ENCODE results near the gene CRTC2.

CRTC2 gene

DNA sequence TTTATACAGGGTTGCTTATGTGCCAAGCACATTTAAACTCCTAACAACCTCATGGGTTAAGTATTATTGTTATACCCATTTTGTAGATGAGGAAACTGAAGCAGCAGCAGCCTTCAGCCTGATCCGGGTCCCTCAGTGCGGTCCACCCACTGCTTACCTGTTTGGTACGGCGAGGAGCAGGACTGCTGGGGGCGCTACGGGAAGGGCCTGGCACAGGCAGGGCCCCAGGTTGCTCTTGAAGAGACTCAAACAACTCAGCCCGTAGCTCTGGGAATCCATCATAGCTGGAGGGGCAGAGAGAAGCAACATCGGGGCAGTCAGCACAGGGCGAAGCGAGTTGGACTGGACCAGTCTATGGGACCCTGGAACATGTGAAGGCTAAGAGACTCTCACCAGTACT lies 21.1 kb downstream of the CRTC2 start:
- no peak overlapping the region for H3K4me3 ChIP-seq (ENCODE audit: low read length in 2 of 2)
- no peak overlapping the region for H3K9ac ChIP-seq (ENCODE audit: low read length in 2 of 2)
- H3K4me1 ChIP-seq (ENCODE audit: control insufficient read depth, insufficient read depth, low read length) = peaks cover 4% of the 10 kb centered on the region
- H3K9me3 ChIP-seq (ENCODE audit: control insufficient read depth in 2 of 2, low read length in 2 of 2) = no peaks in the 10 kb centered on the region
- H3K36me3 ChIP-seq (ENCODE audit: control insufficient read depth in 2 of 2, insufficient read depth in 2 of 2, low read length in 2 of 2) = peaks cover 49 to 57% of the 10 kb centered on the region in 2 donors
- H3K27ac ChIP-seq (ENCODE audit: low read length) = no peak overlapping the region
- no peaks in the 10 kb centered on the region for H3K27me3 ChIP-seq (ENCODE audit: control insufficient read depth in 1 of 2, insufficient read depth in 2 of 2, low read length in 2 of 2)

DNA sequence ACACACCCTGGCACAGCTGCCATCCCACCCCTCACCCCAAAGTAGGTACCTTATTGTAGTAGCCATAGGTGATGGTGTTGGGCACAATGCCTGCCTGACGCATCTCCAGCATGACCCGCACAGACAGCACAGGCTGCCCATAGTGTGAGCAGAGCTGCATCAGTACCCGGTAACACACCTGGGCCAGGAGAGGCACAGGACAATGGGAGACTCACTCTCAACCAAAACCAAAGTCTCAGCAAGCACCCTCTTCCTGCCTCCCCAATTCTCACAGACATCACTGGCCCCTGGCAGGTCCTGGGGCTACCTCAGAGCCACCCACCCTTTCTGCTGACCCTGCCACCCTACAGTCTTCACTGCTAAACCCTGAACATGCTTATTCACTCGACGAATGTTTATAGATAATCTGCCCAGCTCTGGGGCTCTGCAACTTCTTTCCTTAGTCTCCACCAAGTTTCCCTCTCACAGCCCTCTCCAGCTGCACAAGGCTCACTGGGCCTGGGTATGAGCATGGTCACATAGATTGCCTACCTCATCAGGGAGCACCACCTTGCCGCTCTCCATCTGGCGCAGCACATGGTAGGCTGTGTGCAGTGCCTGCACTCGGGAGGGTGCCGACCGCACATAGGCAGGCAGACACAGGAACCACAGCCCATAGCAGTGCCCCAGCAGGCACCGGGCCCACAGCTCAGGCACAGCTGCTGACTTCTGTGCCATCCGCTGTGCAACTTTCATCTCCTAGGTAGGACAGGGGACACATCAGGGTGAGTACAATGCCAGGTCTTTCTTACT lies 22.2 kb downstream of the CRTC2 start:
- H3K4me1 ChIP-seq (ENCODE audit: control insufficient read depth, insufficient read depth, low read length) = peaks cover 4% of the 10 kb centered on the region
- H3K27ac ChIP-seq (ENCODE audit: low read length) = no peak overlapping the region
- no peaks in the 10 kb centered on the region for H3K9me3 ChIP-seq (ENCODE audit: control insufficient read depth in 2 of 2, low read length in 2 of 2)
- peaks cover 49 to 60% of the 10 kb centered on the region in 2 donors for H3K36me3 ChIP-seq (ENCODE audit: control insufficient read depth in 2 of 2, insufficient read depth in 2 of 2, low read length in 2 of 2)
- no peaks in the 10 kb centered on the region for H3K27me3 ChIP-seq (ENCODE audit: control insufficient read depth in 1 of 2, insufficient read depth in 2 of 2, low read length in 2 of 2)
- no peak overlapping the region for H3K4me3 ChIP-seq (ENCODE audit: low read length in 2 of 2)
- no peak overlapping the region for H3K9ac ChIP-seq (ENCODE audit: low read length in 2 of 2)

DNA sequence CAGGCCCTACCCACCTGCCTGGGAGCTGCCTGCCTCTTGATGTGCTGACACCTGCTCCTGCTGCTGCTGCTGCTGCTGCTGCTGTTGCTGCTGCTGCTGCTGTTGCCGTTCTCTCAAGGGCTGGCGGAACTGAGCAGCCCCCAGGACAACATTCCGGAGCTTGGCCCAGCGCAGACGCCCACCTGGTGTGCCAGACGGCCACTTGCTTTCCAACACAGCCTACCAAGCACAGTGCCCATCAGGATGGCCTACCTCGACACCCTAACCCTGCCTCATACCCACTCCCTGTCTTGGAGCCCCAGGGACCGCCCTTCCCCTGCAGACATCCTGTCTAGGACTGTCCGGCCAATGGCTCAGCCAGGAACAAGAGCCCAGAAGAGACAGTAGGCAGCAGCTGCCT lies 23.7 kb downstream of the CRTC2 start:
- Histone ChIP-seq H3K27me3 (ENCODE audit: control insufficient read depth in 1 of 2, insufficient read depth in 2 of 2, low read length in 2 of 2) (no peaks in the 10 kb centered on the region), H3K36me3 (ENCODE audit: control insufficient read depth in 2 of 2, insufficient read depth in 2 of 2, low read length in 2 of 2) (peaks cover 44 to 62% of the 10 kb centered on the region in 2 donors), H3K4me1 (ENCODE audit: control insufficient read depth, insufficient read depth, low read length) (no peaks in the 10 kb centered on the region), H3K9ac (ENCODE audit: low read length in 2 of 2) (no peak overlapping the region), H3K27ac (ENCODE audit: low read length) (no peak overlapping the region), H3K4me3 (ENCODE audit: low read length in 2 of 2) (no peak overlapping the region), H3K9me3 (ENCODE audit: control insufficient read depth in 2 of 2, low read length in 2 of 2) (no peaks in the 10 kb centered on the region)

DNA sequence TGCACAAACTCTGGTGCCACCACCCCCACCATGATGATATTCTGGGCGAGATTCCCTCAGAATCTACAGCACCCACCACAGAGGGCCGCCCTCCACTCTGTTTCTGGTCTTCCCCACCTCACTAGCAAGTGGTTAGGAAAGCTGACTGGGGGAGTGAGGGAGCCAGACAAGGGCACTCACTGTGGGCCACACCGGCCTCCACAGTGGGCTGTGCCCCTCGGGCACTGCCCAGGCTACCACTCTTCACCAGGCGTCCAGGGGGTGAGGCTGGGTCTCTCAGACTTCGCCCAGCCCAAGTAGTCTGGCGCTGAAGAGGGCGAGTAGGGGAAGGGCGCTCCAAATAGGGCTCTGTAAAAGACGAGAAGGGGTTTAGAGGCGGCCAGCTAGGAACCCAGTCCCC lies 24.5 kb downstream of the CRTC2 start:
- H3K27me3 ChIP-seq (ENCODE audit: control insufficient read depth in 1 of 2, insufficient read depth in 2 of 2, low read length in 2 of 2) = no peaks in the 10 kb centered on the region
- H3K27ac ChIP-seq (ENCODE audit: low read length) = no peak overlapping the region
- peaks cover 3% of the 10 kb centered on the region for H3K4me1 ChIP-seq (ENCODE audit: control insufficient read depth, insufficient read depth, low read length)
- no peaks in the 10 kb centered on the region for H3K9me3 ChIP-seq (ENCODE audit: control insufficient read depth in 2 of 2, low read length in 2 of 2)
- H3K9ac ChIP-seq (ENCODE audit: low read length in 2 of 2) = no peak overlapping the region
- H3K4me3 ChIP-seq (ENCODE audit: low read length in 2 of 2) = no peak overlapping the region
- H3K36me3 ChIP-seq (ENCODE audit: control insufficient read depth in 2 of 2, insufficient read depth in 2 of 2, low read length in 2 of 2) = peaks cover 44 to 61% of the 10 kb centered on the region in 2 donors

DNA sequence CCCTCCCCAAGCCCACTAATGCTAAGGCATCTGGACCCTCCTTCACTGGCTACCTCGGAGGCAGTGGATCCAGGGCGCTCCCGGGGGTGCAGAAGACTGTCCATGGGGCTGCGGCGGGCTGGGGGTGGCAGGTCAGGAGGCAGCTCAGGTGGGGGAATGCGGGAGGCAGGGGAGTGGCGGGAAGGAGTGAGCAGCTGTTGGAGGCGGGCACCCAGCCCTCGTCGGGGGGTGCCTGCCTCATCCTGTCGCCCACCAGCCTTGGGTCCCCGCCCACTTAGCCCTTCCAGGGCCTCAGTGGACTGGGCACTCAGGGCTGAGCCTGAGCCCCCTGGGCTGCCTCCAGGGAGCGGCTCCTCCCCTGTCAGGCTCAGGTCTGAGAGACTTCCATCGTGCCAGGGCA lies 25.0 kb downstream of the CRTC2 start:
- Histone ChIP-seq H3K4me1 (ENCODE audit: control insufficient read depth, insufficient read depth, low read length) (peaks cover 3% of the 10 kb centered on the region), H3K36me3 (ENCODE audit: control insufficient read depth in 2 of 2, insufficient read depth in 2 of 2, low read length in 2 of 2) (peaks cover 44 to 63% of the 10 kb centered on the region in 2 donors), H3K4me3 (ENCODE audit: low read length in 2 of 2) (no peak overlapping the region)

DNA sequence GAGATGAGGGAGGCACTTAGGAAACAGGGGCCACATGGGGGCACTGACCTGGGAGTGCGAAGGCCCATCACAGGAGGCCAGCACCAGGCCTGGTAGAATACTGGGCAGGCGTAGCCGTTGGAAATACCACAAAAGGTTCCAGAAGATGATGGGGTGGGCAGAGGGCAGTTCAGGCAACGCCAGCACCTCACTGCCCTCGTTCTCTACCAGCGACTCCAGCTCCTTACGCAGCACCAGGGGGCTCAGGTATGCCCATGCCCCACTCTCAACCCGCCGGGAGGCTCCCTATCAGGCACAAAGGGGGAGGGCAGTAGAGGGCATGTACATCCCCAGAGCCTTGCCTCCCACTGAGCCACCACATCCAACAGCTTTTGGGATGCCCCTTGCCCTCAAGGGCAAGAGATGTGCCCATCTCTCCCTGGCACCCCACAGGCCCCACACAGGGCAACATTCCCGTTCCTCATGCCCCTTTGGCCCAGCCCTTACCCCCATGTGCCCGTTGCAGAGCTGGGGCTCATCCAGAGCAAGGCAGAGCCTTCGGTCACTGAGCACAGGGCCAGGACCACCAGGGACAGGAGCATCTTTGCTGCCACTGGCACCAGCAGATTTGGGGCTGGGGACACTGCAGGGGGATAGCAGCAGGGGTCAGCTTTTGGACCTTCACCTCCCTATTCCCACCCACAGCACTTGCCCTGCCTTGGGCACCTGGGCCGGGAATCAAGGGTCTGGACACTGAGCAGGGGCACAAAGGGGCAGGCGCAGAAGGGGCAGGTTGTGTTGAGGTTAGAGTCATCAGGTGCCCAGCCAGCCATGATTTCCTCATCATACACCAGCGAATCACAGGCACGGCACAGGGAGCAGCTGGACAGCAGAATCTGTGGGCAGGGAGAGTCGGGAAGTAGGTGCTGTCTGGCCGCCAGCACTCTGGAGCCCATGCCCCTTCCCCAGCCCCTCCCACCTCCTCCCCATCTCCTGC lies 26.0 kb downstream of the CRTC2 start:
- Histone ChIP-seq H3K27ac (ENCODE audit: low read length) (no peak overlapping the region), H3K27me3 (ENCODE audit: control insufficient read depth in 1 of 2, insufficient read depth in 2 of 2, low read length in 2 of 2) (no peaks in the 10 kb centered on the region), H3K4me1 (ENCODE audit: control insufficient read depth, insufficient read depth, low read length) (peaks cover 3% of the 10 kb centered on the region), H3K36me3 (ENCODE audit: control insufficient read depth in 2 of 2, insufficient read depth in 2 of 2, low read length in 2 of 2) (peaks cover 41 to 58% of the 10 kb centered on the region in 2 donors), H3K4me3 (ENCODE audit: low read length in 2 of 2) (no peak overlapping the region), H3K9me3 (ENCODE audit: control insufficient read depth in 2 of 2, low read length in 2 of 2) (no peaks in the 10 kb centered on the region), H3K9ac (ENCODE audit: low read length in 2 of 2) (no peak overlapping the region)

More for the DNA sequence above, 25.0 kb downstream of the CRTC2 start:
- Histone ChIP-seq H3K27ac (ENCODE audit: low read length) (no peak overlapping the region), H3K9ac (ENCODE audit: low read length in 2 of 2) (no peak overlapping the region), H3K27me3 (ENCODE audit: control insufficient read depth in 1 of 2, insufficient read depth in 2 of 2, low read length in 2 of 2) (no peaks in the 10 kb centered on the region), H3K9me3 (ENCODE audit: control insufficient read depth in 2 of 2, low read length in 2 of 2) (no peaks in the 10 kb centered on the region)

DNA sequence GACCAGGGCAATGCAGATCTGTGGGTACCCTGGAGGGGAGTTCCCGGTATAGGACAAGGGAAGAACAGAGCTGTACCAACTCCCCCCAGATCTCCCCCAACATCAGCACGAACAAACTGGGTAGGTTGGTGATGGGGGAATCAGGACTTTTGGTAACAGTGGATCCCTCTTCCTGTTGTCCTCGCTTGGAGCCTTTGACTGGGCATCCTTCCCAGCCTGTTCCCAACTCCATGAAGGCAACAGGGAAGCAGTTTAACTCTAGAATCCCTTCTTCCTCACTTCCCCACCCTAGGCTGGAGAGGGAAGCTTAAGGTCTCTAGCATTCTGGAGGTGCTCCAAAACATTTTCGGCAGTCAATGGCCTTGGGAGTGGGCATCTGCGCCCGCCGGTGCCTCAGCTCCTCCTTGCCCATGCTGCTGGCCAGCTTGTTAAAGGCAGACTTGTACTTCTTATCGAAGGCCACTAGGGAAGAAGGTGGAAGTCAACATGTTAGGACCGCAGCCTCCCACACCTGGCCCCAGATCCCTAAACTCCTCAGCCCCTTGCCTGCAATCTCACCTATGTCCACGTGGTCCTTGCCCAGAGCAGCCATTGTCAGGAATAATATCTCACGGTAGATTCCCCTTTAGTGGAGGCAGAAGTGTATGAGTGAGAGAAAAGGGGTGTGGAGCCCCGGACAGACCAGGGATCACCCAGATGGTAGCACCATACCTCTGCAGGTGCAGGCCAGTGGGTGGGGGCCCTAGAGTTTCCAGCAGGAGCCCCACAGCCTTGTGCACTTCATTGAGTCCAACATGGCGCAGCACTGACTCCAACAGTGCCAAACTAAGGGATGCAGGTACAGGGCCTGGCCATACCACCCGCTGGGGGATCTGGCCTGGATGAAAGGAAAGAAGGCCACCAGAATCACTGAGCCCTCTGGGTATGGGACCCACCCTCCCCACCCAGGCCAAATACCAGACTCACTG lies 28.1 kb downstream of the CRTC2 start:
- H3K9ac ChIP-seq (ENCODE audit: low read length in 2 of 2) = no peak overlapping the region

DNA sequence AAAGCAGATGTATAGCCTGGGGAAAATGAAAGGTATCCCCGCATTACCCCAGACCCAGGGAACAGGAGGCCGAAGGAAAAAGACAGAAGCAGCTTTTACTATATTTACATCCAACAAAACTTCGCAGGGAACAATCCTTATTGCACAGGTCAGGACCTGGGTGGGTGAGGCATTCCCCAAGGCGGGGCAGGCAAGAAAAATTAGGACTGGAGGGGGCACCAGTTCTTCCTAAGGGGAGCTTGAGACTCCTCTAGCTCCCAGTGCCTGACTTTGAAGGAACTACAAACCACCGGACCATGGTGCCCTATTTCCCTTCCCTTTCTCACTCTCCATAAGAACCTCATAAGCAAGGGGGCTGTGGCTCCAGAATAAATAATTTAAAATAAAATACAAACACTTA lies 29.0 kb downstream of the CRTC2 start:
- Histone ChIP-seq H3K9me3 (ENCODE audit: control insufficient read depth in 2 of 2, low read length in 2 of 2) (no peaks in the 10 kb centered on the region), H3K36me3 (ENCODE audit: control insufficient read depth in 2 of 2, insufficient read depth in 2 of 2, low read length in 2 of 2) (peaks cover 24 to 33% of the 10 kb centered on the region in 2 donors), H3K9ac (ENCODE audit: low read length in 2 of 2) (no peak overlapping the region), H3K27ac (ENCODE audit: low read length) (no peak overlapping the region), H3K27me3 (ENCODE audit: control insufficient read depth in 1 of 2, insufficient read depth in 2 of 2, low read length in 2 of 2) (no peaks in the 10 kb centered on the region), H3K4me1 (ENCODE audit: control insufficient read depth, insufficient read depth, low read length) (peaks cover 3% of the 10 kb centered on the region), H3K4me3 (ENCODE audit: low read length in 2 of 2) (no peak overlapping the region)

More for the DNA sequence above, 28.1 kb downstream of the CRTC2 start:
- no peaks in the 10 kb centered on the region for H3K9me3 ChIP-seq (ENCODE audit: control insufficient read depth in 2 of 2, low read length in 2 of 2)
- H3K27ac ChIP-seq (ENCODE audit: low read length) = no peak overlapping the region
- peaks cover 26 to 39% of the 10 kb centered on the region in 2 donors for H3K36me3 ChIP-seq (ENCODE audit: control insufficient read depth in 2 of 2, insufficient read depth in 2 of 2, low read length in 2 of 2)
- H3K4me1 ChIP-seq (ENCODE audit: control insufficient read depth, insufficient read depth, low read length) = peaks cover 3% of the 10 kb centered on the region
- no peak overlapping the region for H3K4me3 ChIP-seq (ENCODE audit: low read length in 2 of 2)
- no peaks in the 10 kb centered on the region for H3K27me3 ChIP-seq (ENCODE audit: control insufficient read depth in 1 of 2, insufficient read depth in 2 of 2, low read length in 2 of 2)

DNA sequence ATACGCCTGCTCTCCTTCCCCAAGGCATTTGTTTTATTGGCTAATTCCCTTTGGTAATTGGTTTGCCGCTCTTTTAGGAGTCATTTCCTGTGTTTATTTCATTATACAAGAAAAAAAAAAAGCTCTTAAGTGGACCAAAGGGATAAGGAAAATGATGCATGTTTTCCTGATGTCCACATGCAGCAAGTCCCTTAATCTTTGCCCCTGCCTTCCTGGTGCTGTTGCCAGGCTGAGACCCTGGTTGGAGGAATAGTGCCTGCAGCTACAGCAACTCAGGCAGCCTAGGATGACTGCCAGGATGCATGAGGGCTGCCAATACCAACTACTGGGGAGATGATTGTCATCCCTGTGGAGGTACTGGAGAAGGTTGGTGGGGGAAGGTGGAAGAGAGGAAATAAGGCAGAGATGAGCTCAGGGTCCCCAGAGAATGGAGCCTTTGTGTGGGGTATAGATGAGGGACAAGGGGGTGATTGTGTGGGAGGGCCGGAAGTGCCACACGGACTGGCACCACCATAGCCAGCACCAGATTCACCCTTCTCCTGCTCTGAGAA lies 29.5 kb downstream of the CRTC2 start:
- peaks cover 19 to 31% of the 10 kb centered on the region in 2 donors for H3K36me3 ChIP-seq (ENCODE audit: control insufficient read depth in 2 of 2, insufficient read depth in 2 of 2, low read length in 2 of 2)

DNA sequence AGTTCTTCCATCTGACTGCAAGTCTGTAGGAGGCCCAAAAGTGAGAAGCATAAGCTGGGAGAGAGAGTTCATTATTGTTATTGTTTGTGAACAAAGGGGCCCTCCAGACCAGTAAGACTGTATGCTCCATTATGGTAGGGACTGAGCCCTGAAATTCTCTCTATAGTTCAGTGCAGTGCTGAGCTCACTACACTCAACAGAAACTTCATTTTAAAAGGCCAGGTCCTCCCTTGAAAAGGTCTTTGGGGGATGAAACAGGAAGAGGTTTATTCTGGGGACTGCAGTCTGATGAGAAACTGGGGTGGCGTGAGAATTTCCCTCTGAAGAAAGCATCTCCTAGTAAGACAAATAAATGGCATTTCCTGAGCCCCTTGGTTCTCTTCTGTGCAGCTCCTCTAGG lies 30.2 kb downstream of the CRTC2 start:
- Histone ChIP-seq H3K4me3 (ENCODE audit: low read length in 2 of 2) (no peak overlapping the region), H3K4me1 (ENCODE audit: control insufficient read depth, insufficient read depth, low read length) (peaks cover 10% of the 10 kb centered on the region), H3K27ac (ENCODE audit: low read length) (no peak overlapping the region), H3K27me3 (ENCODE audit: control insufficient read depth in 1 of 2, insufficient read depth in 2 of 2, low read length in 2 of 2) (no peaks in the 10 kb centered on the region), H3K9ac (ENCODE audit: low read length in 2 of 2) (no peak overlapping the region), H3K9me3 (ENCODE audit: control insufficient read depth in 2 of 2, low read length in 2 of 2) (no peaks in the 10 kb centered on the region), H3K36me3 (ENCODE audit: control insufficient read depth in 2 of 2, insufficient read depth in 2 of 2, low read length in 2 of 2) (peaks cover 14 to 26% of the 10 kb centered on the region in 2 donors)

More for the DNA sequence above, 29.5 kb downstream of the CRTC2 start:
- Histone ChIP-seq H3K9me3 (ENCODE audit: control insufficient read depth in 2 of 2, low read length in 2 of 2) (no peaks in the 10 kb centered on the region), H3K27me3 (ENCODE audit: control insufficient read depth in 1 of 2, insufficient read depth in 2 of 2, low read length in 2 of 2) (no peaks in the 10 kb centered on the region), H3K27ac (ENCODE audit: low read length) (no peak overlapping the region), H3K4me1 (ENCODE audit: control insufficient read depth, insufficient read depth, low read length) (peaks cover 6% of the 10 kb centered on the region), H3K9ac (ENCODE audit: low read length in 2 of 2) (no peak overlapping the region), H3K4me3 (ENCODE audit: low read length in 2 of 2) (no peak overlapping the region)

Data from stomach smooth muscle (tissue), 2 donors.